GM23338 (cell line): ENCODE data around the gene SP9.

ENCODE experiments used
- CREB1 ChIP-seq: fragments of 250-450 bp; sonication (Bioruptor Pico); IDR thresholded peaks from 2 replicates; pipeline ENCODE4 v1.5.0; 2020; ENCODE audit warnings: low read depth, mild to moderate bottlenecking, moderate library complexity
- CTCF ChIP-seq, 2 experiments: fragments of 200-600 bp in 1 of 2; sonication (generic) in 1 of 2; conservative IDR thresholded peaks; 2 replicates each; pipeline versions ENCODE4 v1.5.1 to v1.6.1; 2016 to 2017; ENCODE audit warnings: antibody characterized with exemption in 2 of 2, low read depth in 2 of 2, mild to moderate bottlenecking in 2 of 2, moderate library complexity in 1 of 2
- ETS1 ChIP-seq: IDR thresholded peaks from 2 replicates; pipeline ENCODE4 v1.6.1; 2016; ENCODE audit warnings: antibody characterized with exemption
- EZH2 ChIP-seq: fragments of 200-600 bp; sonication (generic); IDR thresholded peaks from one replicate; pipeline ENCODE4 v1.8.0; 2017; ENCODE audit warnings: antibody characterized with exemption, mild to moderate bottlenecking, low read depth; ENCODE audit not compliant: unreplicated experiment
- EZH2phosphoT487 ChIP-seq: fragments of 200-600 bp; sonication (generic); IDR thresholded peaks from one replicate; pipeline ENCODE4 v1.8.1; 2018; ENCODE audit warnings: antibody characterized with exemption; ENCODE audit not compliant: unreplicated experiment
- JUNB ChIP-seq: IDR thresholded peaks from one replicate; pipeline ENCODE4 v1.6.1; 2016; ENCODE audit warnings: antibody characterized with exemption; ENCODE audit not compliant: unreplicated experiment
- POLR2AphosphoS5 ChIP-seq: IDR thresholded peaks from 2 replicates; pipeline ENCODE4 v1.6.1; 2016; ENCODE audit warnings: antibody characterized with exemption, low read depth
- REST ChIP-seq: IDR thresholded peaks from one replicate; pipeline ENCODE4 v1.6.1; 2018; ENCODE audit warnings: antibody characterized with exemption; ENCODE audit not compliant: unreplicated experiment
- STAT1 ChIP-seq: IDR thresholded peaks from one replicate; pipeline ENCODE4 v1.6.1; 2016; ENCODE audit warnings: antibody characterized with exemption; ENCODE audit not compliant: unreplicated experiment

GRCh38 chr2:174350018-174350417 is 15.3 kb downstream of the SP9 start:
- TF ChIP-seq CTCF (conservative IDR thresholded peaks at IDR 0.05; ENCODE audit: low read depth in 2 of 2) (peak; percentile 50 to 63), EZH2phosphoT487 (no peak), EZH2 (no peak), POLR2AphosphoS5 (no peak), ETS1 (no peak), REST (no peak), JUNB (no peak), CREB1 (no peak), STAT1 (no peak)
